RPMI7951 (cell line): ENCODE measurements around the gene YEATS2. TPM values are rescaled to one million over a fixed set of nuclear protein-coding genes. Genes with fewer than 3 reads are reported as not detected.

Experiments
- DNase-seq: peaks from one replicate; pipeline ENCODE4 v3.0.0-alpha.2; 2012; ENCODE audit warnings: low read depth
- total RNA-seq: library from RNA; depleted of rRNA; stranded (reverse); fragments of >200 nt; shearing (Covaris generic); gene quantifications from 2 replicates; pipeline ENCODE4 v1.2.3, GENCODE V29; 2014; rRNA removed

YEATS2 gene
- total RNA-seq, 1 experiment from 2014 or later, result 33.2 TPM

DNA sequence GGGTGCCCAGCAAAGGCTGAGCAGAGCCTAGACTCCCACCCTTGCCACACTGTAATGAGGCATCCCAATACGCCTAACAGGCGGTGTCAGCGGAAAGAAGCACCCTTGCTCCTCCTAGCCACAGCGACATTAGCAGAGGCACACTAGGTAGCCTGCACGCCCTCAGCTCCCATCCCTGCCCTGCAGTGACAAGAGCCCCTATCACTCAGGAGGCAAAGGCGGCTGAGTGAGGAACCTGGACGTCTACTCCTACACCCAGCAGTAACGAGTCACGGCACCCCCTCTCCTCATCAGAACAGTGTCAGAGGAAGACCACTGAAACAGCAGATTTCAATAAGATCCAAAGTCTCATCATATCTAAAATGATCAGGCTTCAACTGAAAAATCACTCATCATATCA lies 139.8 kb downstream of the YEATS2 start:
- no peak for DNase-seq

DNA sequence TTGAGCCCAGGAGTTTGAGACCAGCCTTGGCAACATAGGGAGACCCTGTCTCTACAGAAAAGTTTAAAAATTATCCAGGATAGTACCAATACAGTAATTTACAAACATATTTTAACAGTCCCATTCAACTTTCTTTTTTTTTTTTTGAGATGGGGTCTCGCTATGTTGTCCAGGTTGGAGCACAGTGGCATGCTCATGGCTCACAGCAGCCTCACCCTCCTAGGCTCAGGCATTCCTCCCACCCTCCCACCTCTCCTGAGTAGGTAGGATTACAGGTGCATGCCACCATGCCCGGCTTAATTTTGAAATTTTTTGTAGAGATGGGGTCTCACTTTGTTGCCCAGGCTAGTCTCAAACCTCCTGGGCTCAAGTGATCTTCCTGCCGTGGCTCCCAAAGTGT lies 140.3 kb downstream of the YEATS2 start:
- no peak for DNase-seq

DNA sequence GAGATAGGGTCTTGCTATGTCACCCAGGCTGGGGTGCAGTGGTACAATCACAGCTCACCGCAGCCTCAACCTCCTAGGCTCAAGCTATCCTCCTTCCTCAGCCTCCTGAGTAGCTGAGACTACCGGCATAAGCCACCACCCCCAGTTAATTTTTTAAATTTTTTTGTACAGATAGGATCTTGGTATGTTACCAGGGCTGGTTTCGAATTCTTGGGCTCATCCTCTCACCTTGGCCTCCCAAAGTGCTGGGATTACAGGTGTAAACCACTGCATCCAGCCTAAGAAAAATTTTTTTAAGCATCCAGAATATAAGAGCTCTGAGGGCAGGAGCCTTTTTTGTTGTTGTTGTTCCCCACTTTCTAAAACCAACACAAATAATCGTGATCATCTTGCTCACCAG lies 142.2 kb downstream of the YEATS2 start:
- no peak for DNase-seq

DNA sequence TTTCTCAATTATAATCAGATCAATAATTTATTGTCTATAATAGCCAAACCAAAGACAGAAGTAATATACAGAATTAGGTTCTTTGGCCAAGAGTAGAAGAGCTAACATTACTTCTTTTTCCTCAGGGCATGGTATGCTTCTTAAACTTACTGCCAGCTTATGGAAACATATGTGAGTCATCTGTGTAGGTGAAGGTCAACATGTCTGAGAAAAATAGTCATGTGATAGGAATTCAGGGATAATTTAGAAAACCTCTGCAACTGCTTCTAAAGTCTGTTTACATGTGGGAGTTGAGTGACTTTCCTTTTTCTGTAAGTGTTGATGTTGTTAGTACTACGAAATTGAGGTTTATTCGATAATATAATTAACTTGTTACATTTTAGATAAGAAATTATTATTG lies 147.0 kb downstream of the YEATS2 start:
- DNase-seq, result peak; percentile 87

DNA sequence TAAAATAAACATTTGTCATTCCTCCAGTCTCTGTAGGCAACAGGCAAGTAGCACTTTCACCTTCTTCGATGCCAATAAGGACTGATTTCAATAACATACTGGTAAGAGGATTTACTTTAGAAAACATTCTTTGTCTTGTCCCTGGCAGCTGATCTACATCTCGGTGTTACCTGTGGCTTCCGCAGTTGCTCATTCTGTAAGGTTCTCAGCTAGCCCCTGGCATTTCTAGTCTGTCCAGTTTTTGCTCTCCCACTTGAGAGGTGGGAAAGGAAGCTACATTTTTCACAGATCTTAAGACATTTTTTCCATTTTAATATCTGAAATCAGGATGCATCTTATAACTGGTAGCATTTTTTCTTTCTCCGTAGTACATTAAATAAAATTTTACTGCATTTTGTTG lies 147.5 kb downstream of the YEATS2 start:
- DNase-seq, result no peak

DNA sequence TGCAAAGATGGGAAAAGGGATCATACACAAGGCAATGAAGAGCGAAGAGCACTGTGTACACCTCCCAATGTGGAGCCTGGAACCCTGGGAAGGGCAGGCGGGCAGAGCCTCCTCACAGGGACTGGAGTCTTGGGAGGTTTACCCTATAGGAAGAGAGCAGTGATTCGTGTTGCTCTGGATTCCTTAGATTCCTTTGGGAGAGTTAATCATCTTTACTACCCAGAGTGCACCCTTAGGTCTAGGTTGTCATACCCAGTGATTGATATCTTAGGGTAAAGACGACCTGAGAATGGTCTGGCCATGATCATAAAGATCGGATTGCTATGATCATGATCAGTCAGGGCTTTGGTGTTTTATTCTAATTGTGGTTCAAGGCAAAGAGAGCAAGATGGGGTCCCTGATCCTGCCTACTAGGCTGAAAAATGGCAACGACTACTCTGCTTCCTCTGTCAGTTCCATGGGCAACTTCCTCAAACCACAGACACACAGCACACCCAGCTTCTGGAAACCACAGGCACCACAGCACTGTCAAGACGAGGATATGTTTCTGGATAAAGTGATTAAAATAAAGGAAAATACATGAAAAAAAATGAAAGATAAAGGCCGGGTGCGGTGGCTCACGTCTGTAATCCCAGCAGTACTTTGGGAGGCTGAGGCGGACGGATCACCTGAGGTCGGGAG lies 148.2 kb downstream of the YEATS2 start:
- DNase-seq, result peak; percentile 24

DNA sequence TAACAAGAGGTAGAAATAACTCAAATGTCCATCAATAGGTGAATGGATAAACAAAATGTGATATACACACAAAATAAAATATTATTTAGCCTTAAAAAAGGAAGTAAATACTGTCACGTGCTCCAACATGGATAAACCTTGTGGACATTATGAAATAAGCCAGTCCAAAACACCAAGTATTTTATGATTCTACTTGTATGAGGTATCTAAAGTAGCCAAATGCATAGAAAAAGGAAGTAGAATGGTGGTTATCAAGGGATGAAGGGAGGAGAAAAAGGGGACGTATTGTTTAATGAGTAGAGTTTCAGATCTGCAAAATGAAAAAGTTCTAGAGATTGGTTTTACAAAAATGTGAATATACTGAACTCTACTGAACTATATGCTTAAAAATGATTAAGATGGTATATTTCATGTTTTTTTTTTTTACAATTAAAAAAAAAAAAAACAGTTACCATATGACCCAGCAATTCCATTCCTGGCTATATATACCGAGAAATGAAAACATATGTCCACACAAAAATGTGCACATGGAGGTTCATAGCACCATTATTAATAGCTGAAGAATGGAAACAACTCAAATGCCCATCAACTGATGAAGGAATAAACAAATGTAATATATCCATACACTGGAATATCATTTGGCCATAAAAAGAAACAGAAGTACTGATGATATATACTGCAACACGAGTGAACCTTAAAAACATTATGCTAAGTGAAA lies 156.9 kb downstream of the YEATS2 start:
- no peak for DNase-seq

DNA sequence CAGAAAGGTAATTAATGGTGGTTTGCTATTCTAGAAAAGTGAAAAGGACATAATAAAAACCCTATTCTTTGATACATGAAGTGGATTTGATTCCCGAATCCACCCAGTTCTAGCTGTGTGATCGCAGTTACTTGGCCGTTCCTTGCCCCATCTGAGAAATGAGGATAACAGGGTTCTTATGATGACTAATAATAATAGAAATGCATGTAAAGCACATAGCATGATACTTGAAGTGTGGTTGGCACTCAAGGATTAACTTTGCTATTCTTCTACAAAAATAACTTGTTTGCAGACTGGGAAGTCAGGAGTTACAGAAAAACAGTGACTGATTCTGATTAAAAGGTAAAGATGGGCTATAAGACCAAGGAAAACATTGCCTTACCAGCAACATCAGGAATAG lies 160.3 kb downstream of the YEATS2 start:
- no peak for DNase-seq

Other genes starting within 250 kb of the YEATS2 start
- gene KLHL6, start 142.1 kb upstream of the YEATS2 start, total RNA-seq, result not detected in 2 replicates
- gene KLHL24, start 62.2 kb upstream of the YEATS2 start, total RNA-seq, result 27.5 and 29.0 TPM in 2 replicates
- gene MAP6D1, start 127.8 kb downstream of the YEATS2 start, total RNA-seq, result 1.1 and 2.1 TPM in 2 replicates
- 39.9 and 46.2 TPM in 2 replicates for gene PARL, start 187.1 kb downstream of the YEATS2 start, total RNA-seq